ENCODE data around the gene HACD3. TPM values are rescaled to one million over a fixed set of nuclear protein-coding genes. Genes with fewer than 3 reads are reported as not detected.

HACD3 gene
- total RNA-seq, 1 donor from 2014 or later: 47.9 TPM

GRCh38 chr15:65576664-65577063, 46.4 kb downstream of the HACD3 start:
- peaks cover 81% of the 10 kb centered on the region for H3K36me3 ChIP-seq
- intact Hi-C loops (cut with DNase I): no loop called here
- no peak overlapping the region for H3K4me3 ChIP-seq
- TF ChIP-seq, protein P1, sequence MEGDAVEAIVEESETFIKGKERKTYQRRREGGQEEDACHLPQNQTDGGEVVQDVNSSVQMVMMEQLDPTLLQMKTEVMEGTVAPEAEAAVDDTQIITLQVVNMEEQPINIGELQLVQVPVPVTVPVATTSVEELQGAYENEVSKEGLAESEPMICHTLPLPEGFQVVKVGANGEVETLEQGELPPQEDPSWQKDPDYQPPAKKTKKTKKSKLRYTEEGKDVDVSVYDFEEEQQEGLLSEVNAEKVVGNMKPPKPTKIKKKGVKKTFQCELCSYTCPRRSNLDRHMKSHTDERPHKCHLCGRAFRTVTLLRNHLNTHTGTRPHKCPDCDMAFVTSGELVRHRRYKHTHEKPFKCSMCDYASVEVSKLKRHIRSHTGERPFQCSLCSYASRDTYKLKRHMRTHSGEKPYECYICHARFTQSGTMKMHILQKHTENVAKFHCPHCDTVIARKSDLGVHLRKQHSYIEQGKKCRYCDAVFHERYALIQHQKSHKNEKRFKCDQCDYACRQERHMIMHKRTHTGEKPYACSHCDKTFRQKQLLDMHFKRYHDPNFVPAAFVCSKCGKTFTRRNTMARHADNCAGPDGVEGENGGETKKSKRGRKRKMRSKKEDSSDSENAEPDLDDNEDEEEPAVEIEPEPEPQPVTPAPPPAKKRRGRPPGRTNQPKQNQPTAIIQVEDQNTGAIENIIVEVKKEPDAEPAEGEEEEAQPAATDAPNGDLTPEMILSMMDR (IDR thresholded peaks at IDR 0.05): no peak
- H3K27me3 ChIP-seq (ENCODE audit: low read depth): no peaks in the 10 kb centered on the region
- H3K27ac ChIP-seq: no peak overlapping the region
- peak; percentile 47 to 72 for ATAC-seq
- no peaks in the 10 kb centered on the region for H3K4me1 ChIP-seq
- no peaks in the 10 kb centered on the region for H3K9me3 ChIP-seq
- no peak for DNase-seq

GRCh38 chr15:65577129-65577996, 47.1 kb downstream of the HACD3 start:
- H3K36me3 ChIP-seq: peaks cover 81% of the 10 kb centered on the region
- intact Hi-C loops (cut with DNase I): no loop called here
- H3K9me3 ChIP-seq: no peaks in the 10 kb centered on the region
- DNase-seq: no peak
- TF ChIP-seq, protein P1 (IDR thresholded peaks at IDR 0.05): no peak
- H3K27me3 ChIP-seq (ENCODE audit: low read depth): no peaks in the 10 kb centered on the region
- no peaks in the 10 kb centered on the region for H3K4me1 ChIP-seq
- no peak overlapping the region for H3K4me3 ChIP-seq
- peak in 1 of 2 donors; percentile 11 for ATAC-seq
- no peak overlapping the region for H3K27ac ChIP-seq

DNA sequence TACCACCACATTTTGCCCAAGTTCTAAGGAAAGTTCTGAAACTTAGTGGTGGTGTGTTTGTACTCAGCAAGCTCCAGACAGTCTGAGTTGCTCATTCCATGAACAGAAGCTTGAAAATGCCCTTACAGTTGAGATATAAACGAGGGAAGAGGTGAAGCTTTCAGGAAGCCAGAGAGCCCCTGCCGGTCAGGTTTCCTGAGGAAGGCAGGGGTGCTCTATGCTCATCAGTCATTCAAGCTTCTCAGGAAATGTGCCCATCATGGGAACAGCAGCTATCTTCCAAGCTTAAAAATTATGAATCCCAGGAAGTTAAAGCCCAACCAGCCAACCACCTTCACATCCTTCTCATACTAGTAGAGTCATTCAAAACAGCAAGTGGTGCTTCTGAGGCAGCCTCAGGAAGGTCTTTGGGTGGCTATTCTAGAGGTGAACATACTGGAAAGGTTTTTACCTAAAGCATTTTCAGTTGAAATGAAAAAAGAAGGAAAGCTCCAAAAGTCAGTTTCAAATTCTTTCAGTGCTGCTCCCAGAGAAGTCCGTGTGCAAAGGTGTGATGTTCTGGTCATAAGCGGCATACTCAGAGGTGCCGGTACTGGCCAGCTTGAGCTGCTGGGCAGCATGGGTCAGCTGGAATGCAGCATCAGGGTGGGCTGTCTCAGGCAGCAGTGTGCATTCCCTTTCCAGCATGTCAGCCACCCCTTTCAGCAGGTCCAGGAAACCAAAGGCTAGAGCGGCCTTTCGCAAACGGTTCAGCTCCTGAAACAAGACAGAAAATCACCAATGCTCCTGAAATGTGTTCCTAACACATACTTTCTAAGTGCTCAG, 48.9 kb downstream of the HACD3 start:
- peaks cover 88% of the 10 kb centered on the region for H3K36me3 ChIP-seq
- intact Hi-C loops (cut with DNase I): no loop called here
- DNase-seq: no peak
- ATAC-seq: no peak
- H3K4me1 ChIP-seq: peaks cover 6% of the 10 kb centered on the region
- TF ChIP-seq, protein P1 (IDR thresholded peaks at IDR 0.05): no peak
- no peak overlapping the region for H3K4me3 ChIP-seq
- H3K9me3 ChIP-seq: no peaks in the 10 kb centered on the region
- no peaks in the 10 kb centered on the region for H3K27me3 ChIP-seq (ENCODE audit: low read depth)
- peak overlapping the region; percentile 34 for H3K27ac ChIP-seq

DNA sequence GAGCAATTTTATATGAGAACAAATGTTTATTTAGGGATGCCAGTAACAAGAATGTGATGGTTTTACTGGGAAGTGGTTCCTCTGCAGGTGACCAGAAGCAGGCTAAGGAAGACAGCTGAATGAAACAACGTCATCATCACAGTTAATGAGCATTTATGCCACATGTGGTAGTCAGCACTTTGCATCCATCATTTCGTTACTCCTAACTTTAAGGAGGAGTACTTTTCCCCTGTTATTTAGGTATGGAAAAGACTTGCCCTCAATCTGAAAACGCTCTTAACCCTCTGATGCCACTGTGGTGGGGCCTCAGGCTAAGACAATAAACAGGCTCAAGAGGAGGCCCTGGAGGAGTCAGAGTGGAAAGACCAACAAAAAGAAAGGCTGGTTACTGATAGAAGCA, 49.5 kb downstream of the HACD3 start:
- no peak for DNase-seq
- no peaks in the 10 kb centered on the region for H3K27me3 ChIP-seq (ENCODE audit: low read depth)
- H3K27ac ChIP-seq: no peak overlapping the region
- peaks cover 6% of the 10 kb centered on the region for H3K4me1 ChIP-seq
- H3K36me3 ChIP-seq: peaks cover 90% of the 10 kb centered on the region
- ATAC-seq: no peak
- H3K4me3 ChIP-seq: no peak overlapping the region
- TF ChIP-seq, protein P1 (IDR thresholded peaks at IDR 0.05): no peak
- no peaks in the 10 kb centered on the region for H3K9me3 ChIP-seq
- intact Hi-C loops (cut with DNase I): no loop called here

DNA sequence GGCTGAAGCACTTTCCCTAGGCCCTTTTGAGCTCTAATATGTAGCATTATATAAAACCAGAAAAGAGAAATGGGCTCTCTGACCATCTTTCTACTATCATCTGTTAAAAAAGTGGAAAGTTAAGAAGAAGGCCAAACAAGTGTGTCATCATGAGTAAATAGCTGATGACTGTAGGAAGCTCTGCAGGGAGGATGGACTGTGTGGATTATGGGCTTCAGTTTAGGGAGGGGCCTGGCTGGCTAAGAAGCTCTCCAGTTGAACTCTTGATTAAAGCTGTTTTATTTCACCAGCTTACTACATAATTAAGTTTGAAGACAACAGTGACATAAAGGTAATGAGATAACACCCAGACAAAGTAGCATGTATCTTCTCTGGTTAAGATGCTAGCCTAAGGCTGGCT, 50.0 kb downstream of the HACD3 start:
- ATAC-seq: no peak

More for the DNA sequence above, 50.0 kb downstream of the HACD3 start:
- TF ChIP-seq, protein P1 (IDR thresholded peaks at IDR 0.05): no peak
- Histone ChIP-seq H3K4me1 (peaks cover 6% of the 10 kb centered on the region), H3K27me3 (ENCODE audit: low read depth) (no peaks in the 10 kb centered on the region), H3K27ac (no peak overlapping the region), H3K36me3 (peaks cover 93% of the 10 kb centered on the region), H3K4me3 (no peak overlapping the region), H3K9me3 (no peaks in the 10 kb centered on the region)
- intact Hi-C loops (cut with DNase I): no loop called here
- no peak for DNase-seq
